Measurements from ENCODE around the gene FXYD6.
A peak's percentile ranks its signal among the peaks of the same experiment; 100 is the strongest.
"Not testable (repeated sequence)": the region's sequence is repeated elsewhere in the genome, so short reads cannot be mapped to it uniquely, and the experiment has no call there.

FXYD6 gene

DNA sequence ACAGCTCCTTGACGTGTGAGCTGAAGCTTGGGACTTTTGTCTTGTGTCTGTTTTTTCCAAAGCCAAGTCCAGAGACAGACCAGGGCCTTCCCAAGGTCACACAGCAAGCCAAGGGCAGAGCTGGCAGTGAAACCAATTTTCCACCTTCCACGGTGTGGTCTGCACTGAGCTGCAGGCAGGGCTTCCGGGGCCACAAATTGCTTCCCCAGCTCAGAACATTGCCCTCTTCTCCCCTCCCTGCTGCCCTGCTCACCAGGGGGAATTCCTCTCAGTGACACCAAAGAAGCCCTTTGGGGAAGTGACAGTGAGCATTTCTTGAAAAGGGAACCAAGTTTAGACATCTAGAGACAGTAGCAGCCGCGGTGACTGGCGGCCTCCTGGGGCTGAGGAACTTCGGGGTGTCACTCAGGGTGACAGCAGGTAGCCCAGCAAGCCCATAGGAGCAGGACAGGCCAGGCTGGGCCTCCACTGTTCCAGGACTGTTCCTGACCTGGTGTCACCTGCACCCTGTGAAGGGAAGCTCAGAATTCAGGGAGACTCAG lies 61.1 kb downstream of the FXYD6 start:
- no peak for DNase-seq

DNA sequence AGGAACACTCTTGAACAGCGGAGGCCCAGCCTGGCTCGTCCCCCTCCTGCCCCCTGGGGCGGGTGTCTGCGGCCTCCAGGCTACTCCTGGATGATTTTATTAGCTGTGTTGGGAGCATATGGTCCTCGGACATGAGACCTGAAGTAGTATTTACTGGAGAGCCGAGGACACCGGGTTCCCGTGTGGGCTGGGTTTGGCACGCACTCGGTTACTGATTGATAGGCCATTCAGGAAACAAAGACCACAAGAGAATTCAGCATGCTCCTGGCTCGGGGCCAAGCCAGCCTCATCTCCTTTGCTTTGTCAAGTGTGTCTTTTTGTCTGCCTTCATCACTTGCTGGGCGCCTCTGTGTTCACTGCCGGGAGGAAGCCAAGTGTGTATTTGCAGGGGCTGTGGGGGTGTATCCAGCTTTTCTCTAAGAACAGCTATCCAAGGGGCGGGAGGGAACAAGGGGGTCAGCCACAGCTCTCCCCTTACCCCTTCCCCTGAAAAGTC lies 61.6 kb downstream of the FXYD6 start:
- DNase-seq = peak; percentile 92

DNA sequence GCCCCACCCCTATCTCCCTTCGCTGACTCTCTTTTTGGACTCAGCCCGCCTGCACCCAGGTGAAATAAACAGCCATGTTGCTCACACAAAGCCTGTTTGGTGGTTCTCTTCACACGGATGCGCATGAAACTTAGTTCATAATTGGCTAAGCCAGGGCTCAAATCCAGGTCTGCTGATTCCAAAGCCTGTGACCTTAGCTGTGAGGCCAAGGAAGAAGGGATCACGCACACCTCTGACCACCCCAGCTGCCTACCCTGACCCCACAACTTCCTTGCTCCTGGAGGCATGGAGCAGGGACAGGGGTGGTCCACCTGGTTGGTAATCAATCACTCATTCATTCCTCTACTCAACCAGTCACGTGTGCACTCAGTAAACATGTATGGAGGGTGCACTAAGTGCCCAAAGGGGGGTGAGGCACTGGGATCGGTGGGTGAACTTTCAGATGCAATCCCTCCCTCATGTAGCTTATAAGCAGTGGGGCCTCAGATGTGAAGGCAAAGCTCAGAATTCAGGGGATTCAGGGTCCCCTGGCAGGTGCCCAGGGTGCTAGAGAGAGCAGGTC lies 62.2 kb downstream of the FXYD6 start:
- no peak for DNase-seq

DNA sequence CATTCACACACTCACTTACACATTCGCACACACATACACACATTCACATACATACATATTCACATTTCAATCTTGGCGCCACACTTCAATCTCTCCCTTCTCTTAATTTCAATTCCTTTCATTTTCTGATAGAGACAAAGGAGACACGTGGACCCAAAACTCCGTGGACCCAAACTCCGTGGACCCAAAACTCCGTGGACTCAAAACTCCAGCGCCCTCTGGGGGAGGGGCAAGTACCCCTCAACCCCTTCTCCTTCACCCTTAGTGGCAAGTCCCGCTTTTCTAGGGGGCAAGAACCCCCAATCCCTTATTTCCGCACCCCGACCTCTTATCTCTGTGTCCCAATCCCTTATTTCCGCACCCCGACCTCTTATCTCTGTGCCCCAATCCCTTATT lies 66.4 kb downstream of the FXYD6 start:
- DNase-seq = not testable (repeated sequence)

DNA sequence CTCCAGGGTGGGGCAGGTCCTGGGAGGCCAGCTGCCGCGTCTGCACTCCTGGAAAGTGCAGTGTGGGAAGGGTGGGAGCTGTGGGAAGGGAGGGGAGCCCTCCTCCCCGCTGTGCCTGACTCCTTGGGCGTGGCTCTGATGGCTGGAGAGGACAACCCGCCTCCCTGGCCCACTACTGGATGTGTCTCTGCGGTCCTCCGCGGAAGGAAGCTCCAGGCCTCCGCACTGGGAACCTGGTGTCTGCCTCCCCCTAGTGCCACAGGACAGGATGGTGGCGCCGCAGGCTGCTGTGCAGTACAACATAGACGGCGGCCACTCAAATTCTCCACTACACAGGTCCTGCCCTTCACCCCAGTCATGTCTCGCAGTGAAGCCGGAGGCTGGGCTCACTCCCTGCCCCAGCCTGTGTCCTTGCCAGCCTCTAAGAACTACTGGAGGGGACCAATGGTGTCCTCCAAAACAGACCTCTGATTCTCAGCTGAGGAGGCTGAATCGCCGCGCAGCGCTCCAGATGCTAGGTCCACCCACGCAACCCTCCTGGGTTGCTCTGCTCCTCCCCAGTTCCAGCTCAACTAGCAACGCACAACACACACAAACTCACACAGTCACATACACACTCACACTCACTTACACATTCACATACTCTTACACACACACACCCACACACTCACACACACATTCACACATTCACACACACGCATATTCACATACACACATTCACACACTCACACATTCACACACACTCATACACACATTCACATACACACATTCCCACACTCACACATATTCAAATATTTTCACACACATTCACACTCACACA lies 67.0 kb downstream of the FXYD6 start:
- peak; percentile 55 for DNase-seq

DNA sequence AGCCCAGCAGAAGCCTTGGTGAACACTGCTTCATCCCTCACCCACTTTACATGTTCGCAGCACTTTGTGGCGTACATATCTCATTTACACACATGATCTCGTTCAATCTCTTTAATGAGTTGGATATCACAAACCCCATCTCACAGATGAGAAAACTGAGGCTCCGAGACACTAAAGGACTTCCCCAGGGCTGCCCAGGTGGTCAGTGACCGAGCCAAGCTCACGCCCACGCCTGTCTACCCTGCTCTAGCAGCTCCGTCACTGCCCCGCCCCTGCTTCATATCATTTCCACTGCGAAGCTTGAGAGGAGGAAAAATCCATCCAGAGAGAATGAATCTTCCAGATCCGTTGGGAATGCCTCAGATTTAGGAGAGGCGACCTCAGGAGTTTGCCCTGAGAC lies 67.7 kb downstream of the FXYD6 start:
- no peak for DNase-seq

DNA sequence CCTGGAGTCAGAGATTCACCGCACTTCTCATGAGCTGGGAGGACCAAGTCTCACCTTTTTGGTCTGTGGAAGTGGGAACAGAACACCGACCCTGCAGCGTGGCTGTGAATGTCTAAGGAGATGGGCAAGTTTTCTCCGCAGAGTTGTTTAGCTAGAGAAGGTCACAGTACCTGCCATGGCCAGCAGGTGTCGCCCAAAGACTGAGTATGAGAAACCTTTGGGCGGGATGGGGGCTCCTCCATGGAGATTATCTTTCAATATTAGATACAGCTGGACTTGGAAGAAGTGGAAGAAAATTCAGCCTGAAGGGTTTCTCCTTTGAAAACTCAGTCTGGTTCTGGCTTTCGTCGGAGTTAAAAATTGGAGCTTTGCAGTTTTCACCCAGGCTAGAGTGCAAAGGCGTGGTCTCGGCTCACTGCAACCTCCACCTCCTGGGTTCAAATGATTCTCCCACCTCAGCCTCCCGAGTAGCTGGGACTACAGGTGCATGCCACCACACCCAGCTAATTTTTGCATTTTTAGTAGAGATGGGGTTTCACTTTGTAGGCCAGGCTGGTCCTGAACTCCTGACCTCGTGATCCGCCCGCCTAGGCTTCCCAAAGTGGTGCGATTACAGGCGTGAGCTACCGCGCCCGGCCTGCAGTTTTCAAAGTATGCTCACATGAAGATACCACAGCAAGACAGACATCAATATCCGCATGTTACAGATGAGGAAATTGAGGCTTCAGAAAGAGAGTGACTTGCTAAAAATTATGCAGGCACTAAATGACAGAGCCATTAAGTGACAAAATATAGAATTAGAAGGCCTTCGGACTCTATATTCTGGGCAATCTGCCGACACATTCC lies 68.8 kb downstream of the FXYD6 start:
- peak; percentile 16 for DNase-seq

DNA sequence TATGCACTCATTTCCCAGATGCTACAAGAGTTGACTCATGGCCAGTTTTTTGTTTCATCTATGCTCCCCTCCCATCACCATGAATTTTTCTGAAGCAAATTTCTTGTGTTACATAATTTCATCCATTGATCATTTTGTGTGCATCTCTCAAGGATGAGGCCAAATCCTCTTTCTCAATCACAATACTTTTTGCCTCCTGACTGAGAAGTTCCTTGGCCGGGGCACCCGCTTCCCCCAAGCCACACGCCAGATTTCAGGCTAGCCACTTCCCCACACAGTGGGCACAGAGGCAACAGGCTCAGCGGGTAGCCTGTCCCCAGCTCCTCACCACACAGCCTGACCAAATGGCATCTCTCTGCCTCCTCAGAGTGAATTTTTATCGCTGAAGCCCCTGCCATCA lies 69.6 kb downstream of the FXYD6 start:
- no peak for DNase-seq

DNA sequence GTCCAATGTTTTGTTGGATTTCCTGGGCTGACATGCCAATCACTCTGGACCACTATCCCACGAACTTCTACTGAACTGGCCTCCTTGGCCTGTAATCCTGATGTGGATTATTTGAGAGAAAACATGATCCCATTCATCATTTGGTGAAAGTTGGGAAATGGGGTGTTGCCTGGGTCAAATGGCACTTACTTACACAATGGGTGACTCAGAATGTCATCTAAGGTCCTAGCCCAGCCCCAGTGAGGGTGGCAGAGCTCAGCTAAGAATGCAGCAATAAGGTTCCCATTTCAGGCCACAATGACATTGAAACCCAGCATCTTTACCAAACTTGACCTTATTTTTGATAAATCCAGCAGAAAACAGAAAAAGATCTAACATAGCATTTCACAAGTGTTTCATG lies 71.4 kb downstream of the FXYD6 start:
- DNase-seq = no peak

DNA sequence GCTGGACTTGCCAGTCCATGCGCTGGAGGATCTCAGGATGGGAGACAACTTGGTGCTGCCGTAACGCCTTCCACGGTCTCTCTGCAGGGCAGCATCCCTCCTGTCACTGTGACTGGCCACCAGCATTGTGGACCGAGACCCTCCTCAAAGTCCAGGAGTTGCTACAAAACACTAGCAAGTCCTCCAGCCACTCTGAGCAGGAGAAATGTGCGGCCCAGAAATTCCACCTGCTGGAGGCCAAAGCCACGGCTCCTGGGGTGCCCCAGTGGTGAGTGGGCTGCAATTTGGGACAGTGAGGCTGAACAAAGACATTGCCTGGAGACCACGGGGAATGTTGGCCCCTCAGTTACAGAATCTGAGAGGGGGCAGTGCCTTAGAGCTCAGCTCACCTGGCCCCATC lies 72.6 kb downstream of the FXYD6 start:
- no peak for DNase-seq

DNA sequence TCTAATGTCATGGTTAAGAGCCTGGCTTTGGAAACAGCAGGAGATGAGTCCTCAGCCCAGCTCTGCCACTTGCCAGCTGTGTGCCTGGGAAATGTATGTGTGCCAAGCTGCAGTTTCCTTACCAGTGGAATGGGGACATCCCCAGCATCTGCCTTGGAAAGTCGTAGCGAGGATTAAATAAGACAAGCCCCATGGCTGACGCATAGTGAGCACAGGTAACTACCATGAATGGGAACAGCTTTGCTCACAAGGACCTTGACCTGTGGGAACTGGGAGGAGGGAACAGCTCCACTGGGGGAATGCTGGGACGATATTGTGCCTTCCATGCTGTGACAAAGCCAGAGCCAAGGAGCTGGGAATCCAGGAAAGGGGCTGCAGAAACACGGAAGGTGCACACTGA lies 76.8 kb downstream of the FXYD6 start:
- no peak for DNase-seq

DNA sequence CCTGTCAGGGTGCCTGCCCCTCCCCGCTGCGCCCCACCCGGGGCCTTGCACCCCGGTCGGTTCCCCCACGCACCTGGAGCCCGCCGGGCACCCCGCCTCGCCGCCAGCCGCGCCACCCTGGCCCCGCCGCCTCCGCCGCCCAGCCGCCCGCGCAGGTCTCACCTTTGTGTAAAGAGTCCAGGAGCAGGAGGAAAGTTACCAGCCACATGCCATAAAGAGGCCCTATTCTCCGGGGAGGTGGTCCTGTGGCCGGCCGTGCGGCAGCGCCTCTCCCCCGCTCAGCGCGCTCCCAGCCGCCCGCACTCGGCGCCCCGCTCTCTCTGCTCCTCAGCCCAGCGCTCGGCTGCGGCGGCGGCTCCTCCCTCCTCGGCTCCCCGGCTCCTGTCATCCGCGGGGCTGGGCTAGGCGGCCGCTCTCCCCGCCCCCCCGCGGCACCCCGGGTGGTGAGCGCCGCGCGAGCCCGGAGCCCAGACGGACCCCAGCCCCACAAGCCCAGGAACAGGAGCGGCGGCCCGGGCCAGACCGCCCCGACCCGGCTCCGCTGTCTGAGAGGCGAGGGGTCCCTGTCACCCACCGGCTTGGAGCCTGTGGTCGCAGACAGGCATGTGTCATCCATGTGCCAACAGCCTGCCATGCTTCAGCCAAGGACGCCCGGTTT lies 79.5 kb downstream of the FXYD6 start, which contains the start of gene DSCAML1:
DSCAML1 (minus strand) TSS at position 345 of the 658 bp plus-strand sequence; CDS start at position 208, 137 bp downstream.
- DNase-seq = no peak

DNA sequence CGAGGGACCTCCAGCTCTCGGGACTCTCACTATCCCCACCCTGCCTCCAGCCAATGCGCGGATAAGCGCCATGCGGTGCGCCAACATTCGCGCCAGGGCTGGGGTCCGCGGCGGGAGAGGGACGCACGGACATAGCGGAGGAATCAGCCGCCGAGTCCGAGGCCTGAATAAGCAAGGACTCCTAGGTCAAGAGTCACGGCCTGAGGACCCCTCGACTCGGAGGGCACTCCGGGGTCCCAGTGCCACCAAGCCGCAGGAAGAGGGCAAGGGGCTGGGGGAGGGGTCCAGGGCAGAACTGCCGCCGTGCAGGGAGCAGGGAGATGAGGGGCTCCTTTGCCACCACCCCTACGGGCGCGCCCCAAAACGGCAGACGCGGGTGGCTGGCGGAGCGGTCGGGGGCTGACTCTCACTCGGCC lies 80.0 kb downstream of the FXYD6 start:
- DNase-seq = no peak

DNA sequence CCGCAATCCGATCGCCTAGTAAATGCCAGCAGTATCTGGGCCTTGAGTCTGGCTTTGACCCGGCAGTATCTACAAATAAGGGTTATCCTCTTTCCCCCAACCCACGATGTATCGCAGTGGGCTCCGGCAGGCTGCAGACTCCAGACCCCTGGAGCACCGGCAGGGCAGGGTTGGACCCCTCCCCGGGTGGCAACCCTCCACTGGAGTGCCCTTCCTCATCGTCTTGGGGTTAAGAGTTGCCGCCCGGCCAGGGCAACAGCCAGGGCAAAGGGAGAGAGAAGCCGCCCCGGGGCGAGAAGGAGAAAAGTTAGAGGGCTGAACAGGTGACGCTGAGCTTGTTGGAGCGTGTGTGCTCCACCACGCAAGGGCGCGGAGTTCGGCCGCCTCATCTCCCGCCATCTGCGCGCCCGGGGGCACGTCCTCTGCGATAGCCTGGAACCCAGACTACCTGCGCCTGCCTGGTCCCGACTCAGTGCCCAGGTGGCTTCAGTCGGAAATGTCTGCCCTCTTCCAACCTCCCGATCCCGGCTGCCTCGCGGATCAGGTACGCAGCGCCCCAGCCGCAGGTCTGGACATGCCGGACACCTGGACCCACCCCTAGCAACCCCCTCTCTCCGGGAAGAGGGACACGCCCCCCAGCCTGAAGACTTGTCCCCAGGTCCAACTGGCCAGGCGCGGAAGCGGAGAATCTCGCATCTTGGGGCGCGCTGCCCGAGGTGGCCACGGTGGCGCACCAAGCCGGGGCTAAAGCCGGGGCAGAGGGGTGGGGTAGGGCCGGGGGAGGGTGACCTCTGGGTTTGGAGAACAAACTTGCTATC lies 80.6 kb downstream of the FXYD6 start:
- DNase-seq = no peak

DNA sequence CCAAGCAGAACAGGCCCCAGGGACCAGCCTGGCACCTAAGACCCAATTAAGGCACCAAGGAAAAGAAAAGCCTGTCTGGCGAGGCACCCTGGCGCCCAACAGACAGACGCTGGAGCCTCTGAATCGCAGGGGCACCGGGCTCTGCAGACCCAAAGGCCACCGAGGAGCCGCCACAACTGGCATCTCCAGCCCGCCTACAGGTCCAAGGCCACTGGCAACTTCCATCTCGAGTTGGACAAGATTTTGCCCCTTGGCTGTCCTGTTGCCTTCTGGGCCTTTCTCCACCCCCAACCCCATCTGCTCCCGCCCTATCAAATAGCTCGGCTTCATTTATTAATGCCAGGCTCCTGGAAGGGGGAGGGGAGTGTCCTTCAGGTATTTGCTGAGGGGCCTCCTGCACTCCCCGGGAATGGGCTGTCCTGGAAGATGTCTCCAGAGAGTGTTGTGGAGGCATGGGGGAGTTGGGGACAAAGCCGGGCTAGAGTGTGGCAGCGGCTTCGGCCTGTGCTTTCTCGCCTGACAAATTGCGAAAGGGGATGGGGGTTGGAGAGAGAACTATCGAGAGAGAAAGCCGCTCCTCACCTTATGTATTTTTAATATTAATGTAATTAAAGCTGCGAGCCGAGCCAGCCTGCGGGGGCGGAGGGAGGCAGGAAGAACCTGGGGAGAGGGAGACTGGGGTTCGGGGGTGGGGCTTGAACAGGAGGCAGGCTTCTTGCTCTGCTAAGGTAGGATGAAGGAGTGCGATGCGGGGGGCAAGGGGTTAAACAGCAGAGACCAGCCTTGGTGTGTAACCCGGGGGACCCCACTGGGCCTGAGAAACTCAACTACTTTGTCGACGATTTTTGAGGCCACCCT lies 81.5 kb downstream of the FXYD6 start:
- no peak for DNase-seq

DNA sequence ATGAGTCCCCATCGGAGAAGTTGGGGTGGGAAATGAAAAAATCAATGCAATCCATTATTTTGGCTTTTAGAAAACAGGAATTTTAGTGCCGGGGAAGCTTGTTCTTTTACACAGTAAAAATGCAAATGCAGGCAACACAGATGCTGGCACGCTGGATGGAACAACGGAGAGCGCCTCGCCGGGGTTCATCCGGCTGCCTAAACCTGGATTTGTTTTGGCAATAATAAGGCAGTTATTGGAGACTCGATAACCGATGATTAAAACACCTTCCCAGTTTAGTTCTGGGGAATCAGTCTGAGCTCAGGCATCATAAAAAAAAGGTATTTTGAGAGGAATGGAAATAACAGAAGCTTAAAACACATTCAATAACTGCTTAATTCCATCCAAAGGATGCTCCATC lies 82.3 kb downstream of the FXYD6 start:
- DNase-seq = no peak

DNA sequence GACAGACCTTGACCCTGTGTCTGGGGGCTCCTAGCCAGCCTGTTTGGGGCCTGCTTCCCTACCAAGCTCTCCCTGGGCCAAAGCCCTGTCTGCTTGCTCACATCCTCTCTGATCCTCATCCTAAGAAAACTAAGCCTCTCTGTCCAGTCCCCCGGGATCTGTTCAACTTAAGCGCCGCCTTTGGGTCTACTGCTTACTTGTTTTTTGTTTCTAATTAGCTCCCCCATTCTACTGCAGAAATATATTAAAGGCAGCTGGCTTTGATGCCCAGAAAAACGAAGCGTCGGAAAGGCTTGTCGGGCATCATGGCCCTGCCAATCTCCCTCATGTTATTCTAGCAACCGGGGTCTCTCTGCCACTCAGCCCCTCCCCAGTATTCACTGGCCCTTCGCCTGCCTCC lies 82.9 kb downstream of the FXYD6 start:
- no peak for DNase-seq

DNA sequence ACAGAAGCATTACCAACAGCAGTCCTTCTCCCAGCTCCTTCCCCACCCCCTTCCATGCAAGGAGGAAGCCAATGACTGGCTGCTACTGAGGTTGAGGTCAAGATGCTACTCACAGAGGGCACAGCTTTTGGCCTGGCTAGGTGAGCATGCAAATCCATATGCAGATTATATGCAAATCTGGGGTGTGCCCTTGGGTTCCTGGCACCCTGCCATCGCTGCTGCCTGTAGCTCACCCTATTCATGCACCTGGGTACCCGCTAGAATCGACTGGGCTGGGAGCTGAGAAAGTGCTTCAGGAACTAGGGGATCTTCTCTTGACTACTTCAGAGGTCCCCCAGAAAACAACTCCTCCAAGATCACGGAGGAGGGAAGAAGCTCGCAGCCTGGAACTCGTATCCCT lies 83.5 kb downstream of the FXYD6 start:
- no peak for DNase-seq

DNA sequence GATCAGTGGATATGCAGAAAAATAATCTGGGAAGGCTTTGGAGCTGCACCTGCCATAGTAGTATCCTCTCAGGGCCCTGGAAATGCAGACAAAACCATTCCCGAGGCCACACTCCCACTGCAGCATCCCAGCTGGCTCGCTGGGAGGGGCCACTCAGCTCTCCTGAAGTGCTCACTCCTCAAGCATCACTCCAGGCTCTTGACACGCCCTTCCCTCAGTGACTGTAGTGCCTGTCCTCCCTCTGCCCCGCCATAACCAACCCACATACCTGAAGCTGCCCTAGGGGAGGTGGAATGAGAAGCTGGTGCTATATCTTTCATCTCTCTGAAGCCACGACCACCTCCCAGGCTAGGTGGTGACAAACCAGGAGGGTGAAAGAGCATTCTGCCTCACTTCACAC lies 84.2 kb downstream of the FXYD6 start:
- DNase-seq = no peak

DNA sequence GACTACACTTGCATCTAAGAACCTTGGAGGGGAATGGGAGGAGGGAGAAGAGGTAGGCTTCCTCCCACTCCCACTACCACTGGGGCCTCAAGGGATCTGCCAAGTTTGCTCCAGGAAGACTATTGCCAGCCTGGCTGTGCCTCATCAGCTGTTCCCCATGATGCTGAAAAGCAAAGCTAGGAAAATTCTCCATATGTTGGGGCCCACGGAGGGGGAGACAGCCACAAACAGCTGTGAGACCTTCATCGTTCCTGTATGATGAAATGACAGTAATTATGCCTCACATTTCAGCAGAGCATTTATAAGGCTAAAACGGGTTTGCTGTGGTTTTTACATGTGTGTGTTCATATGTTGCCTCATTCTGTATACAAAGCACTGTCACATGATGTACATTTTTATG lies 86.2 kb downstream of the FXYD6 start:
- no peak for DNase-seq

DNA sequence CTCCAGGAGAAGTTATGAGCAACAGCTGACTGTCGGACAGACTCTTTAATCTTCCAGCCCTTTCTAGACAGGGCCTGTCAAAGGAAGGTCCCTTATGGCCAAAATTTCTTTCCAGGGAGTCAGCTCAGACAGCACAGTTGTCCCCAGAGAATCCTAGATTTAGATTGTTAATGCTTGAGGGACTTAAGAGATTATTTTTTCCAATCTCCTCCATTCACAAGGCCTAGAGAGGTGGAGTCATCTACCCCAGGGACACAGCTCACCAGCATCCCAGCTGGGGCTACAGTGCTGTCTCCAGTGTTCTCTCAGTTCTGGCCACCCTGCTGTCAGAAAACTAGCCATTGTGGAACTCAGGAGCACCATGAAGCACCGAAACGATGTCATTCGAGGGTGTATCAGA lies 87.2 kb downstream of the FXYD6 start:
- DNase-seq = no peak
